ENCODE data around the gene ELP2. TPM values are rescaled to one million over a fixed set of nuclear protein-coding genes. Genes with fewer than 3 reads are reported as not detected.

ELP2 gene
- polyA plus RNA-seq, 1 donor (not counting 4 experiments of a cell fraction or from before 2014, with no cell fraction given), result 74.6 TPM

DNA sequence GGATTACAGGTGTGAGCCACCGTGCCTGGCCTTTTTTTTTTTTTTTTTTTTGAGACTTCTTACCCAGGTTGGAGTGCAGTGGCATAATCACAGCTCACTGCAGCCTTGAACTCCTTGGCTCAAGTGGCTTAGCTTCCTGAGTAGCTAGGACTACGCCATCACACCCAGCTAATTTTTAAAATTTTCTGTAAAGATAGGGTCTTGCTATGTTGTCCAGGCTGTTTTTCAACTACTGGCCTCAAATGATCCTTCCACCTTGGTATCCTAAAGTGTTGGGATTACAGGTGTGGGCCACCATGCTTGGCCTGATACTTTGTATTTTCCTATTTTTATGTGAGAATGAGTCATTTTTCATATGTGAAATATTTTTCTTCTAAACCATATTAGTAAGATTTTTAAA, 13.7 kb downstream of the ELP2 start:
- Histone ChIP-seq H3K27me3 (ENCODE audit: control insufficient read depth, extremely low read depth, insufficient read depth, low read length) (no peaks in the 10 kb centered on the region), H3K27ac (ENCODE audit: control insufficient read depth, insufficient read depth, low read length) (no peak overlapping the region), H3K4me1 (ENCODE audit: control insufficient read depth, extremely low read depth, insufficient read depth, low read length) (no peaks in the 10 kb centered on the region), H3K79me2 (ENCODE audit: control insufficient read depth, insufficient read depth, low read length) (no peaks in the 10 kb centered on the region), H3K4me2 (ENCODE audit: control insufficient read depth, extremely low read depth, insufficient read depth, low read depth, low read length) (no peak overlapping the region), H3K36me3 (ENCODE audit: control insufficient read depth in 2 of 2, extremely low read depth in 1 of 2, insufficient read depth in 2 of 2, low read length in 2 of 2) (peaks cover 16 to 29% of the 10 kb centered on the region in 2 experiments), H3K9me1 (ENCODE audit: control insufficient read depth, extremely low read depth, insufficient read depth, low read length) (no peaks in the 10 kb centered on the region), H3K4me3 (ENCODE audit: control insufficient read depth in 2 of 3, extremely low read depth in 1 of 3, insufficient read depth in 2 of 3, low read depth in 1 of 3, low read length in 3 of 3) (no peak overlapping the region), H2AFZ (ENCODE audit: control insufficient read depth, low read length) (no peak overlapping the region), H3K9me3 (ENCODE audit: control insufficient read depth, low read depth, low read length) (no peaks in the 10 kb centered on the region), H3K9ac (ENCODE audit: control insufficient read depth, extremely low read depth, insufficient read depth, low read length) (no peak overlapping the region), H4K20me1 (ENCODE audit: control insufficient read depth, extremely low read depth, insufficient read depth, low read length) (no peaks in the 10 kb centered on the region)
- dilution Hi-C loops (cut with MboI; ENCODE audit: extremely low pct_ligation_motif_present, low sequenced_read_pairs), result no loop called here
- FAIRE-seq (no peak), DNase-seq (ENCODE audit: low read depth, low spot score) (no peak)
- no peak for TF ChIP-seq EZH2 (IDR thresholded peaks at IDR 0.05; ENCODE audit: low read length)
- no peak for TF ChIP-seq CTCF (optimal IDR thresholded peaks at IDR 0.05 in 1 of 3, IDR thresholded peaks at IDR 0.05 in 1 of 3, conservative IDR thresholded peaks at IDR 0.05 in 1 of 3; ENCODE audit: extremely low read depth in 1 of 3, insufficient read depth in 2 of 3, low read length in 3 of 3)

GRCh38 chr18:36149514-36150289, 20.0 kb downstream of the ELP2 start:
- no peaks in the 10 kb centered on the region for H3K27me3 ChIP-seq (ENCODE audit: control insufficient read depth, extremely low read depth, insufficient read depth, low read length)
- H4K20me1 ChIP-seq (ENCODE audit: control insufficient read depth, extremely low read depth, insufficient read depth, low read length), result no peaks in the 10 kb centered on the region
- no peaks in the 10 kb centered on the region for H3K4me1 ChIP-seq (ENCODE audit: control insufficient read depth, extremely low read depth, insufficient read depth, low read length)
- no peak overlapping the region for H2AFZ ChIP-seq (ENCODE audit: control insufficient read depth, low read length)
- no peaks in the 10 kb centered on the region for H3K9me3 ChIP-seq (ENCODE audit: control insufficient read depth, low read depth, low read length)
- no peak for FAIRE-seq
- H3K4me3 ChIP-seq (ENCODE audit: control insufficient read depth in 2 of 3, extremely low read depth in 1 of 3, insufficient read depth in 2 of 3, low read depth in 1 of 3, low read length in 3 of 3), result no peak overlapping the region
- no peak overlapping the region for H3K27ac ChIP-seq (ENCODE audit: control insufficient read depth, insufficient read depth, low read length)
- dilution Hi-C loops (cut with MboI; ENCODE audit: extremely low pct_ligation_motif_present, low sequenced_read_pairs), result no loop called here
- H3K79me2 ChIP-seq (ENCODE audit: control insufficient read depth, insufficient read depth, low read length), result no peaks in the 10 kb centered on the region
- TF ChIP-seq CTCF (optimal IDR thresholded peaks at IDR 0.05 in 1 of 3, IDR thresholded peaks at IDR 0.05 in 1 of 3, conservative IDR thresholded peaks at IDR 0.05 in 1 of 3; ENCODE audit: extremely low read depth in 1 of 3, insufficient read depth in 2 of 3, low read length in 3 of 3) (no peak), EZH2 (IDR thresholded peaks at IDR 0.05; ENCODE audit: low read length) (no peak)
- H3K9ac ChIP-seq (ENCODE audit: control insufficient read depth, extremely low read depth, insufficient read depth, low read length), result no peak overlapping the region
- no peaks in the 10 kb centered on the region for H3K9me1 ChIP-seq (ENCODE audit: control insufficient read depth, extremely low read depth, insufficient read depth, low read length)
- no peak for DNase-seq (ENCODE audit: low read depth, low spot score)
- no peak overlapping the region for H3K4me2 ChIP-seq (ENCODE audit: control insufficient read depth, extremely low read depth, insufficient read depth, low read depth, low read length)
- peaks cover 30% of the 10 kb centered on the region in 2 experiments for H3K36me3 ChIP-seq (ENCODE audit: control insufficient read depth in 2 of 2, extremely low read depth in 1 of 2, insufficient read depth in 2 of 2, low read length in 2 of 2)
